ENCODE results near the gene PLEKHG5. TPM values are rescaled to one million over a fixed set of nuclear protein-coding genes. Genes with fewer than 3 reads are reported as not detected.
"Not testable (repeated sequence)": the region's sequence is repeated elsewhere in the genome, so short reads cannot be mapped to it uniquely, and the experiment has no call there.

PLEKHG5 gene
- total and polyA plus RNA-seq, 9 donors = 2.0 to 13.1 (median 9.4) TPM

DNA sequence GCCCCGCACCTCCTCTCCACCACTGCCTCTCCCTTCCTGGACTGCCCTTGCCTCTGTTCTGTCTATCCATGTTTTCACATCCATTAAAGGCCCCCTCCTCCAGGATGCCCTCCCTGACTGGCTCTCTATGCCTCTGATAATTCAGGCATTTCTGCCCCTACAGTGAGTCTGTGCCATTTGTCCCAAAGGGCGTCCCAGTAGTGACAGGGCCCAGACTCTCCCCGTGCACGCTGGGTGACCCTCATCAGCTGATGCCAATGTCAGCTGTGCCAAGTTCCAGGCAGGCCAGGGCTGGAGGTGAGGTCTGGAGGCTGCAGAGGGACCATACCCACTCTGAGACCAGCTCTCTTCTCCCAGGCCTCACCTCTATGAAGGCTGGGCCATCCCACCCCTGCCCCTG, 3.2 kb upstream of the PLEKHG5 start:
- no peak for TF ChIP-seq POLR2A (IDR thresholded peaks at IDR 0.05)
- TF ChIP-seq, protein P1, sequence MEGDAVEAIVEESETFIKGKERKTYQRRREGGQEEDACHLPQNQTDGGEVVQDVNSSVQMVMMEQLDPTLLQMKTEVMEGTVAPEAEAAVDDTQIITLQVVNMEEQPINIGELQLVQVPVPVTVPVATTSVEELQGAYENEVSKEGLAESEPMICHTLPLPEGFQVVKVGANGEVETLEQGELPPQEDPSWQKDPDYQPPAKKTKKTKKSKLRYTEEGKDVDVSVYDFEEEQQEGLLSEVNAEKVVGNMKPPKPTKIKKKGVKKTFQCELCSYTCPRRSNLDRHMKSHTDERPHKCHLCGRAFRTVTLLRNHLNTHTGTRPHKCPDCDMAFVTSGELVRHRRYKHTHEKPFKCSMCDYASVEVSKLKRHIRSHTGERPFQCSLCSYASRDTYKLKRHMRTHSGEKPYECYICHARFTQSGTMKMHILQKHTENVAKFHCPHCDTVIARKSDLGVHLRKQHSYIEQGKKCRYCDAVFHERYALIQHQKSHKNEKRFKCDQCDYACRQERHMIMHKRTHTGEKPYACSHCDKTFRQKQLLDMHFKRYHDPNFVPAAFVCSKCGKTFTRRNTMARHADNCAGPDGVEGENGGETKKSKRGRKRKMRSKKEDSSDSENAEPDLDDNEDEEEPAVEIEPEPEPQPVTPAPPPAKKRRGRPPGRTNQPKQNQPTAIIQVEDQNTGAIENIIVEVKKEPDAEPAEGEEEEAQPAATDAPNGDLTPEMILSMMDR (IDR thresholded peaks at IDR 0.05) = no peak
- TF ChIP-seq EP300 (IDR thresholded peaks at IDR 0.05) = no peak
- Histone ChIP-seq H3K9me3 (no peaks in the 10 kb centered on the region), H3K27me3 (no peaks in the 10 kb centered on the region), H3K27ac (no peak overlapping the region), H3K4me1 (ENCODE audit: insufficient read depth) (peaks cover 3% of the 10 kb centered on the region), H3K36me3 (no peaks in the 10 kb centered on the region), H3K4me3 (no peak overlapping the region)
- intact Hi-C loops (cut with DNase I) = loop anchor here in 1 of 4 donors (10.0 kb wide), 1 partner anchor 60 kb away; the partner anchor contains the start of genes NOL9 and TAS1R1
- no peak for DNase-seq
- 91 to 96% (median 92%) methylated on average over 4 of the region's 4 CpGs for WGBS, 3 donors

DNA sequence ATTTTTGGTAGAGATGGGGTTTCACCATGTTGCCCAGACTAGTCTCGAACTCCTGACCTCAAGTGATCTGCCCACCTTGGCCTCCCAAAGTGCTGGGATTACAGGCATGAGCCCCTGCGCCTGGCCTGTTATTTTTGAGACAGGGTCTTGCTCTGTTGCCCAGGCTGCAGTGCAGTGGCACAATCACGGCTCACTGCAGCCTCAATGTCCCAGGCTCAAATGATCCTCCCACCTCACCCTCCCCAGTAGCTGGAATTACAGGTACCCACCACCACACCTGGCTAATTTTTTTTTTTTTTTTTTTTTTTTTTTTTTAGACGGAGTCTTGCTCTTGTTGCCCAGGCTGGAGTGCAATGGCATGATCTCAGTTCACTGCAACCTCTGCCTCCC, 2.4 kb upstream of the PLEKHG5 start:
- 89 to 96% (median 90%) methylated on average over 3 to 4 of the region's 4 CpGs for WGBS, 3 donors
- not testable (repeated sequence) for H3K9me3 ChIP-seq; DNase-seq; H3K27ac ChIP-seq; H3K4me1 ChIP-seq (ENCODE audit: insufficient read depth); H3K36me3 ChIP-seq; H3K4me3 ChIP-seq; H3K27me3 ChIP-seq
- intact Hi-C loops (cut with DNase I) = loop anchor here in 1 of 4 donors (10.0 kb wide), 1 partner anchor 61 kb away; the partner anchor contains the start of genes NOL9 and TAS1R1

- Histone ChIP-seq H3K27me3 (no peaks in the 10 kb centered on the region), H3K27ac (no peak overlapping the region), H3K4me1 (ENCODE audit: insufficient read depth) (peaks cover 3% of the 10 kb centered on the region), H3K4me3 (no peak overlapping the region), H3K36me3 (no peaks in the 10 kb centered on the region), H3K9me3 (no peaks in the 10 kb centered on the region)
- DNase-seq = peak in 1 of 5 donors; percentile 32
- no peak for TF ChIP-seq POLR2A (IDR thresholded peaks at IDR 0.05)
- TF ChIP-seq EP300 (IDR thresholded peaks at IDR 0.05) = no peak
- TF ChIP-seq, protein P1 (IDR thresholded peaks at IDR 0.05) = no peak
- intact Hi-C loops (cut with DNase I) = loop anchor here in 1 of 4 donors (10.0 kb wide), 1 partner anchor 63 kb away; the partner anchor contains the start of genes NOL9 and TAS1R1
- WGBS, 3 donors = 66 to 71% (median 71%) methylated on average over 10 of the region's 10 CpGs
Observed at GRCh38 chr1:6491966-6492365, 499 bp upstream of the PLEKHG5 start.

DNA sequence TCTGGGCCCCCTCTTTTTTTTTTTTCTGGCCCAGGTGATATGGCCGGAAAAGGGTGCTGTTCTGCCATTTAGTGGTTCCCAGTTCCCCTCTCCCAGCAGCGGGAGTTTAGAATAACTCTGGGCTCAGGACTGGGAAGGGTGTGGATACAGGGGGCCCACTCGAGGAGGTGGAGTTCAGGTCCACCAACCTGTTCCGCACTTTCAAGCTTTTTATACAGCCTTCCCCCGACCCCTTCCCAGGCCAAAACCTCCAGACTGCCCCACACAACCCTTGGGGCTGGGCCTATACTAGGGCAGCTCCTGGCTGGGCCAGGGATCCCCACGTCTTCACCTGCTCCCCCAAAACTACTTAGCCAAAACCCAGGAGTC, 402 bp downstream of the PLEKHG5 start:
- Histone ChIP-seq H3K4me3 (peak overlapping the region; percentile 65), H3K9me3 (no peaks in the 10 kb centered on the region), H3K27ac (no peak overlapping the region), H3K27me3 (no peaks in the 10 kb centered on the region), H3K4me1 (ENCODE audit: insufficient read depth) (peaks cover 3% of the 10 kb centered on the region), H3K36me3 (no peaks in the 10 kb centered on the region)
- TF ChIP-seq EP300 (IDR thresholded peaks at IDR 0.05) (no peak), POLR2A (IDR thresholded peaks at IDR 0.05) (no peak)
- TF ChIP-seq, protein P1 (IDR thresholded peaks at IDR 0.05) = no peak
- DNase-seq = no peak
- intact Hi-C loops (cut with DNase I) = loop anchor here in 1 of 4 donors (10.0 kb wide), 1 partner anchor 64 kb away; the partner anchor contains the start of genes NOL9 and TAS1R1
- WGBS, 3 donors = 27 to 45% (median 34%) methylated on average over 6 of the region's 6 CpGs
